Left ventricle myocardium superior (tissue), 1 donor: ENCODE results near the gene METTL25B. TPM values are rescaled to one million over a fixed set of nuclear protein-coding genes. Genes with fewer than 3 reads are reported as not detected.

Source experiments
- ATAC-seq: fragments of 200-7000 bp; cut with Tn5 transposase; one replicate; pipeline ENCODE4 v1.9.1; 2020; ENCODE audit warnings: mild to moderate bottlenecking, moderate library complexity
- DNase-seq: peaks from one replicate; pipeline ENCODE4 v3.0.0-alpha.2; 2020
- intact Hi-C: fragments of 100-400 bp; cut with micrococcal nuclease; formaldehyde crosslinking; loops from one replicate; pipeline ENCODE4 v1.11.0; 2022
- total RNA-seq: library from RNA; stranded (reverse); fragmentation: NEBNext Ultra II Directional; extraction: Animal tissue kit (Norgen Biotek cat#: 25700); gene quantifications from one replicate; pipeline ENCODE4 v1.2.1, GENCODE V29; 2021
- donor health status: DM: no; HTN: yes; CAD: no; lungs with severe emphysema.

METTL25B gene
- total RNA-seq, 1 donor from 2014 or later: 14.7 TPM

DNA sequence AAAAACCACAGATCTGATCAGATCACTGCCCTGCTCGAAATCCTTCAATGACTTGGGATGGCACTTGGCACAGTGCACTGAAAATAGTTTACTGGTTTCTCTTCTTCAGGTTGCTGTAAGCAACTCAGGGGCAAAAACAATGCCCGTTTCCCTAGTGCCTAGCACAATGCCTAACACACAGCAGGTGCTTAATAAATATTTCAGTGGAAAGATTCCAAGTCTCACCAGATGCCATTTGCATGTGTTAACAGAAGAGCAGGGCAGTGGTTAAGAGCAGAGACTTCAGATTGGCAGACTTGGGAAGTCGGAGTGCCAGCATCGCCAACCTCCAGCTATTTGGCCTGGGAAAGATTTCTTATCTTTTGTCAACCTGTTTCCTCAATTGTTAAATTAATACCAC lies 10.9 kb upstream of the METTL25B start:
- no peak for DNase-seq
- no peak for ATAC-seq
- intact Hi-C loops: no loop called here

- intact Hi-C loops: no loop called here
- no peak for ATAC-seq
- DNase-seq: no peak
Observed at GRCh38 chr1:156721131-156721530, 7.1 kb upstream of the METTL25B start.

DNA sequence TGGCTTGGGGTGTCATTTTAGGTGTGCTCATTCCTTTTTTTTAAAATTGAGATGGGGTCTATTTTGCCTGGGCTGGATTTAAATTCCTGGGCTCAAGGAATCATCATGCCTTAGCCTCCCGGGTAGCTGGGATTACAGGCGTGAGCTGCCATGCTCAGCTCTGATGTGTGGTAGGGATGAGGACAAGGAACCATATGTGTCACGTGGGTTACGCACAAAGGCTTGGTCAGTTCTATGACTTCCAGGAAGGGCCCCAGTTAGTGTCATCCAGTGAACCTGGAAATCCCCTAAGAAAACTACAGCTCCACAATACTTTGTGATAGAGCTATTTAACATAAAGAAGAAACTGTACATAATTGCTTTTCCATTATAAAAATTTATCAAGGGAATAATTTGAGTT lies 6.7 kb upstream of the METTL25B start:
- DNase-seq (no peak), ATAC-seq (no peak)
- intact Hi-C loops: no loop called here

DNA sequence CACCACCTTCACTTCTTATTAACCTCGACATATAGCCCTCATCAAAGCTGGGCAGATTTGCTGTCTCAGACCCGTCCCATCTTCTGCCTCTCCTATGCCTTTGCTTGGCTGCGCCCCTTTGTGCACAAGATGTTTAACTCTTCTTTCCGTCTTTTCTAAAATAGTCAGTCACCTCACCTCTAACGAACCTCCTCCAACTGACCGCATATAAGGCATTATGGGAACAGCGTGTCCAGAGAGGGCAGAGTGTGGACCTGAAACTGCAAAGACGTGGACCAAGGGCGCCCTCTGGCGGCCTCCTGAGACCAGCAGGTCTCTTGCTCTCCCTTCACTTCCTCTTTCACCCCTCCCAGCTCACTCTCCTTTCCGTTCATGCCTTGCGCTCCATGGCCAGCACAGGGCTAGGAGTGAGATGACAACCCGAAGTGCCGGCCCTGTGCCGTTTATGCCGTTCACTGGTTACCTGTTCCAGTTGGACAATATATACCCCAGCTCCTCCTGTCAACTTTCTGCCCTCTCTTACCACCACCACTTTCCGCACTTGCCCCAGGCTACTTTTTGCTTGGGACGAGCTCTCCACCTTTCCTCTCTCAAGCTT lies 2.5 kb upstream of the METTL25B start:
- intact Hi-C loops: loop anchor here (1.0 to 5.0 kb wide), 2 partner anchors 36 to 42 kb away; partner anchors contain the start of gene PRCC
- ATAC-seq (peak; percentile 73), DNase-seq (peak; percentile 94)

DNA sequence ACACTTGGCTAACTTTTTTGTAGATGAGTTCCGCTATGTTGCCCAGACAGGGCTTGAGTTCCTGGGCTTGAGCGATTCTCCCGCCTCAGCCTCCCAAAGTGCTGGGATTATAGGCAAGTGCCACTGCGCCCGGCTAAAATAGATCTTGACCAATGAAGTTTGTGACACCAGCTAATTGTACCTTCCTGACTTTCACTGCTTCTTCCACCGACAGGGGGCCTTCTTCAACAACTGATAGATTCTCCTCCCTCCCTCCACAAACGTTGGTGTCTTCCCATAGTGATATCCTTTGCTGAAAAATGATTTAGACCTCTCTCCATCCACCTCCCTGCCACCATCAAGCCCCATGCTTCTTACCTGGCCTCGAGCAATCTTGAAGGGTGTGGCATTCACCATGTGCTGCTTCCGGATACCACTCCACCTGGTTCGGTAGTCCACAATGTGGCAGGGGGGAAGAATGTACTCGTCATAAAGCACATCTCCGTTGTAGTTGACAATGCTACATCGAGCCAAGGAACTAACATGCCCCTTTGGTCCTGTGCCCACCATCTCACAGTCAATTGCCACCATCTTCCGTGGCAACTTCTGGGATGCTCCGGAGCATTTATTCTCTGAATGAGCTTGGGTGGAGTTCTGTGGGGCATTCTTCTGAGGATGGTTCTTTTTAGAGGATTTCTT lies 1.6 kb upstream of the METTL25B start:
- ATAC-seq (no peak), DNase-seq (no peak)

DNA sequence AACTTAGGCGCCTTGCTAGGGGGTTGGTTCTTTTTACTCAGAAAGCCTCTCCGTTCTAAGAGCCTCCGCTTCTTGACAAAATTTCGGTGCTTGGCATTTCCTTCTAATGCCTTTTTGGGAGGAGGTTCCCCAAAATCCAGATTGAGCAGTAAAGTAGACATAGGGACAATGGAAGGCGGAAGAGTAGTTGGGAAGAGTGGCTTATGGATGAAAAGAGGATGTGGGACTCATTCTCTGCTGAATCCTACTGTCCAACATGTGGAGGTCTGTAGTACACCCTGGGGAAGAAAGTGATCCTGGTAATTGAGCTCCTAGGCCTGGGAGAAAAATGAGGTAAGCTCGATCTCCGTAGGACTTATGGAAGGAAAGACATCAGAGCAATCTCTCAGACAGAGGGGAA lies 777 bp upstream of the METTL25B start:
- ATAC-seq: no peak
- no peak for DNase-seq
- intact Hi-C loops: loop anchor here (5.0 kb wide), 1 partner anchor 40 kb away; the partner anchor contains the start of gene PRCC

More for the DNA sequence above, 1.6 kb upstream of the METTL25B start:
- intact Hi-C loops: loop anchor here (5.0 kb wide), 1 partner anchor 41 kb away; the partner anchor contains the start of gene PRCC

DNA sequence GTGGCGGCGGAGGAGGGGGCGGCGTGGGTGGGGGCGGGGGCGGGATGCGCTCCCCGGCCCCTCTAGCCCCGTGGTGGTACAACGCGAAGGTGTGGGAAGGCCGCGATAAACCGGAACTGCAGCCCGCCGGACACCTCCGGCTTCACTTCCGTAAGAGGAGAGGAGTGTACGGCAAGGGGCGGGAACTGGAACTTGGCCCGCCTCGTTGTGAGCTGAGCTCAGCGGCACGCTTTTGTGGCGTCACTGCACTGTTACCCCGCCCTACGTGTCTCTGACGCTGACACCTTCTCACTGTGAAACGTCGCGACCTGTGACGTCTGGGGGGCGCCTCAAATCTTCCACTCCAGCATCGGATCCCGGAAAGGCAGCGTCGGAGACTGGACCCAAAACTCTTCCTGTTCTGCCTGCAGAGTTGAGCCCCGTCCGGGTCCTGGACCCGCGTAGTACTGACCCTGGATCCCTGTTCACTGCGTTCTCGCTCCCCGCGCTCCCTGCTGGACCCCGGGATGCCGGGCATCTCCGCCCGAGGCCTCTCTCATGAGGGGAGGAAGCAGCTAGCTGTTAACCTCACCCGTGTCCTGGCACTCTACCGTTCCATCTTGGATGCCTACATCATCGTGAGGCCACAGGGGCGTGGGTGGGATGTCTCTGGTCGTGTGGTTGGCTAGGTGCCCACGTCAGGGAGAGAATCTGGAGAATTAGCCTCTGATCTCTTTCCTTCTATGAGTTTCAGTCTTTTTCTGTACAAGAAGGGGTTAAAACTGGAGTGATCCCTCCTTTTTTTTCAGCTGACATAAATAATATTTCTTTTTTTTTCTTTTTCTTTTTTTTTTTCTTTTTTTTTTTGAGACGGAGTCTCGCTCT lies 562 bp downstream of the METTL25B start, which contains the start of gene ISG20L2:
TSS of gene ISG20L2 (minus strand) at position 168 of the 864 bp plus-strand sequence. CDS start 1,114 bp downstream, outside the sequence.
- intact Hi-C loops: loop anchor here (5.0 kb wide), 1 partner anchor 38 kb away; the partner anchor contains the start of gene PRCC
- ATAC-seq (peak; percentile 93), DNase-seq (peak; percentile 98)

DNA sequence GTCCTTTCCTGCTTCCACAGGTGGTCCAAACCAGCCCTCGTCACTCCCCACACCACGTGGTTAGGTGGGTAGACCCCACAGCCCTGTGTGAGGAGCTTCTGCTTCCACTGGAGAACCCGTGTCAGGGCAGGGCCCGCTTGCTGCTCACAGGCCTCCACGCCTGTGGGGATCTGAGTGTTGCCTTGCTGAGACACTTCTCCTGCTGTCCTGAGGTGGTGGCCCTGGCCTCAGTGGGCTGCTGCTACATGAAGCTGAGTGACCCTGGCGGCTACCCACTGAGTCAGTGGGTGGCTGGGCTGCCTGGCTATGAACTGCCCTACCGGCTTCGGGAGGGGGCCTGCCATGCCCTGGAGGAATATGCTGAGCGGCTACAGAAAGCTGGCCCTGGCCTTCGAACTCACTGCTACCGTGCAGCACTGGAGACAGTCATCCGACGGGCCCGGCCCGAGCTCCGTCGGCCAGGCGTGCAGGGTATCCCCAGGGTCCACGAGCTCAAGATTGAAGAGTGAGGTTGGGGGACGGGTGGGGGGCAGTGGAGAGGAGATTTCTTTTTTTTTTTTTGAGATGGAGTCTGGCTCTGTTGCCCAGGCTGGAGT lies 5.8 kb downstream of the METTL25B start:
- ATAC-seq (no peak), DNase-seq (no peak)
- intact Hi-C loops: no loop called here

- ATAC-seq (no peak), DNase-seq (no peak)
- intact Hi-C loops: no loop called here
Observed at GRCh38 chr1:156738407-156738806, 10.1 kb downstream of the METTL25B start.

DNA sequence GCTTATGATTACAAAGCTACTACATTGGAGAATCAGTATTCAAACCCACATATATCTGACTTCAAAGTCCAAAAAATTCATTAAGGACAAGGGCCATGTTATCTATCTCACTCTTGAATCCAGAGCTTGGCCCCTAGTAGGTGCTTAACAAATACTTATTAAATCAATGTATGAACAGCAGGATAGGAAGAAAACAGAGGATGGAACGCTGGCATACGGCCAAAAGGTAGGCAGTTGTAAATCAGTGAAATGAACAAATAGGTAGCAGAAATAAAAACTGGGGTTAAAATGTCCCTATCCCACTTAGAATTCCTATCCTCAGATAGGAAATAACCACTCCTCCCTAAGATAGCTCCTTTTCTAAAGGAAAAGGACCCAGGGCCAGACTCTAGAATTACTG lies 10.6 kb downstream of the METTL25B start:
- intact Hi-C loops: no loop called here
- DNase-seq: no peak
- no peak for ATAC-seq

DNA sequence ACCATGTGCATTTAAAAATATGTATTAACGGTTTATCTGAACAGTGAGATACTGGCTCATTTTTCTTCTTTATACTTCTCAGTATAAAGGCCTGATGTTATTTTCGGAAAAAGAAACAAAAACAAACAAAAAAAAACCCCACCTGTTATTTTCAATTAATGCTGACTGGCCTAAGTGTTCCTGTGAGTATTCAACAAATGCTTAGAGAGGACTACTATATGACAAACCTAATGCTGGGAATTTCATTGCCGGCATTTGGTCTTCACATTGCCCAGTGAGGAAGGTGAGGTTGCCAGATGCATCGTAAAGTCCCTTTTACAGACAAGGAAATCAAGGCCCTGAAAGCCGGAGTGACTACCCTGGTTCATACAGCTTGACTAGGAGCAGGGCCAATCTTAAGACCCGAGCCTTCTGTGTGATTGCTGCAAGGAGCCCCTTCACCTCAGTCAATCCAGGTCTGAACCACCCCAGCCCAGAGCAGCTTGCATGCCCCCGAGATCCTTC lies 12.0 kb downstream of the METTL25B start:
- ATAC-seq: peak; percentile 2
- intact Hi-C loops: no loop called here
- no peak for DNase-seq

DNA sequence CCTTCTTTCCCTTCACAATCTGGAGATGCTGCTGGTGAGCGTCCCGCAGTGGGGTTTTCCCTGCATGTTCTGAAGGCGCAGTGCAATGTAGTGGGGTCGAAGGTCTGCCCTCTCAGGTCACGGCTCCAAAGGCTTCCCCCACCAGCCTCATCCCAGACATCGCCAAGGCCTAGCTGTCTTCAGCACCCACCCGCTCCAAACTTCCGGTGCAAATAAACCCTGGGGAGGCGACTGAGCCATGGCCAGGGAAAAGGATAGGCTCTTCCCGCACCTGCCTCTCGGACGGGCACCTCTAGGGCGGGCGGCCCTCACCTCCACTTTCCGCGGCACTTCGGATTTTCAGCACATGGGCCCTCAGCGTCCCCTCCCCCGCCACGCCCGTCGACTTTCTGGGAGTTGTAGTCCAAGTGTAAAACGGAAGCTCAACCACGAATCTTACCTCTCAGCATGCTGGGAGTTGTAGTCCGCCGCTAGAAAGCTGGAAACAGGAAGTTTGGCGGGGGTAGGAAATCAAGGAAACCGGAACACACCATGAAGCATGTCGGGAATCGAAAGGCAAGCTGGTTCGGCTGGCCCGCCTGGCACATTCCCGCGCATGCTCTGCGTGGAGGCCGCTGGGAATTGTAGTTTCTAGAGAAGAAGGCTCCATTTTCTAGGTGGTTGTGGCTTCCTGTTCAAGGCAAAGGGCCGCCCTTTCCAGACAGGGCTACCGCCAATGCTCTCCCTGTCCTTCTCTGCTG lies 12.6 kb downstream of the METTL25B start, which contains the start of gene MRPL24:
TSS of gene MRPL24 (minus strand) at position 348 of the 740 bp plus-strand sequence. CDS start 2,384 bp downstream, outside the sequence.
- DNase-seq (peak; percentile 97), ATAC-seq (peak; percentile 92)
- intact Hi-C loops: no loop called here

DNA sequence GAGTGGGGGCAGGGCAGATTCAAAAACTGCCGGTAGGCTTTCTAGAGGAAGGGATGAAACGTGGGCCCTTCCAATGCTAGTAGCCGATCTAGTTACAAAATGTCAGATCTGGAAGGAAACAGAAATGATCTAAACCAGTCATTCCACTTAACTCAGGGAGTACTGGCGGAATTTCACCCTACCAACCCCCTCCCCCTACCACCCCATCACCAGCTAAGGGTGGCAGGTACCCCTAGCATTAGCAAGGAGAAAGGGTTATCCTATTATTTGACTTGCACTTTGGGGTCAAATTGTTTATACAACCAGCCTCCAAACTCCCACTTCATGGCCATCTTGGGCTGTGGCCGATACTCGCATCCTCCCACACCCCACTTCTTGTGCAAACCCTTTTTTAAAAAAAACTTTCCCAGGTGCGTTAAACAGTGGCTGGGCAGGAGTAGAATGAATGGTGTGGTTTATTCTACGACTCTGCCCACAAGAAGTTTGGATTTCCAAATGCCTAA lies 13.3 kb downstream of the METTL25B start:
- DNase-seq (no peak), ATAC-seq (peak; percentile 1)
- intact Hi-C loops: no loop called here

DNA sequence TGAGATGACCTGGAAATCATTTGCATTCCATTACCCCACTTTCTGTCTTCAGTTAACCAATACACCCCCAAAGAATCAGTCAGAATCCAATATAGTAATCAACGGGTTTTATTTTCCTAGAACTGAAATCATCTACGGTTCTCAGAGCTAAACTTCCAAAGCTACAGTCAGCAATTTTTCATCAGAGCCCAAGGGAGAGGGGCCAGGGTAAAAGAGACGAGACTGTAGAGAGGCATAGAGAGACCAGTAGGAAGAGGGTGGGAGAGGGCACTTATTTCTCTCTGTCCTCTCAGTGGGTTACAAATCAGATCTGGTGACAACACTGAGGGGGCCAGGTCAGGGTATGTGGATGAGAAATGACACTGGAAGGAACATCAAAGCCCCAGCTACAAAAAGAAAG lies 13.7 kb downstream of the METTL25B start:
- intact Hi-C loops: no loop called here
- DNase-seq (no peak), ATAC-seq (no peak)

DNA sequence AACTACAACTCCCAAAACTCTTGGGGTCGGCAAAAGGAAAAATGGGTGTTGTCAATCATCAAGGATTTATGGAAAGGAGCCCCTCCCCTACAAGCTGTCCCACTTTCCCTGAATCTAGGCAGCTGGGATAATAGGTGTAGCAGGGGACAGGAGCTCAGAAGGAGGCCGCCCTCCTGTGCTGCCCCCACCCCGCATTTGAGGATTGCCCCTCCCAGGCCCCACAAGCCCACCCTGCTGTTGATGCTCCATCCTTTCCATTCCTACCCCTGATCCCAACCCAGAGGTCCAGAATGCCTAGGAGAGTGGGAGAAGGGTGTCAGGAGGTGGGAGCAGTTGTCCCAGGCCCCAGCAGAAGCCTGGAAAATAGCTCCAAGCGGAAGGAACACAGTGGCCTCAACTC lies 14.5 kb downstream of the METTL25B start:
- intact Hi-C loops: no loop called here
- no peak for ATAC-seq
- DNase-seq: no peak

DNA sequence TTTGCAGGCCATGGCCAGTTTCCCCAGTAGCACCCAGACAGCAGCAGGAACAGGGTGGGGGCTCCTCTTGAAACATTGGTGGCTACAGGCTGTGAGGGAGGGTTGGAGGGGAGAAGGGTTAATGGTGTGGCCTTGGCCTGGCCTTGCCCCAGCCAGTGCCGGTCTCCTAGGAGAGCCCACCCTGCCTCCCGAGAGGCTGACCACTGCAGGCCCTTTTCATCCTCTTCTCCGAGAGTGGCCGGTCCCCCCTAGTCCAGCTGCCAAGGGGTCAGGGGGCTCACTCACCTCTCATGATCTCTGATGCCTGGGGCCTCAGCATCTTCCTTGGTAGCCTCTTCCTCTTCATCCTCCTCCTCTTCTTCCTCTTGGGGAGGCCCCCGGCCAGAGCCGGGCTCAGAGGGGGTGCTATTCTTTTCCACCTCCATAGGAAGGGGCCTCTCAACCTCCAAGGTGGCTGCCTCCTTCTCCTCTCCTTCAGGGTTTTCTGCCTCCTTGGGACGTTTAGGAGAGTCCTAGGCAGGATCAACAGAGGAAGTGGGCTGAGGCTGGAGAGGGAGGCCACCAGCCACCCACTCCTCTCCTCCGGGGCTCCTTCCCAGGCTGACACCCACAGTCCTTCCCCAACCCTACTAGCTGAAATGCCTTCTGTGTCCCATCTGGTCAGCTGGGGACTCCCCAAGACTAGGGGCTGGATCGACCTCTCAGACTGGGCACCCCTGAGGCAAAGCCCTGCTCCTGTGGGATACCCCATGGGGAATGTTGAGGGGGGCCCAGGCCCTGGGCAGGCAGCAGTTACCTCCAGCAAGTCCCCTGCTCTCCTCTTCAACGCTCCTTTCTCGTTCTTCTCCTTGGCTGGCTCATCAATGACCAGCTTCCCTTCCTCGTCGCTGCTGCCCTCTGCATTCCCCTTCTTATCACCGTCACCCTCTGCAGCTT lies 15.4 kb downstream of the METTL25B start:
- DNase-seq: no peak
- intact Hi-C loops: no loop called here
- no peak for ATAC-seq

DNA sequence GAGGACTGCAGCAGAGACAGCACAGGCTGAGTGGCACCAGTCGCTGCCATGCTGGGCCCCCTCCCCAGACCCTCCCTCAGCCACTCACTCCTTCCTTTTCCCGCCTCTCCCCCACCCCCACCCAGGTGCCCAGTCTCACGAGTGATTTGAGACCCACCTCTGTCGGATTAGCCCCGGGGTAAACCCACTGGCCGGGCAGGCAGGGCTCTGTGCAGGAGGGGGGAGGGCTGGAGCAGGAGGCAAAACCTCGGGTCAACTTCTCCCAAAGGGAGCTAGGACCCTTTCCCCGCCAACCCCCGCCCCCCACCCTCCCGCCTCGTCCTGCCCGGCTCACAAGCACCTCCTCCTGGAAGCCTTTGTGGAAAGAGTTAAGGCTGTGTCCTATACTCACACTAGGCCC lies 16.1 kb downstream of the METTL25B start:
- DNase-seq: no peak
- no peak for ATAC-seq
- intact Hi-C loops: no loop called here
